Inflammatory macrophage treated with lipopolysaccharide for 1 hour (primary cell): Measurements from ENCODE around the gene LSP1.
"Not testable (repeated sequence)": the region's sequence is repeated elsewhere in the genome, so short reads cannot be mapped to it uniquely, and the experiment has no call there.

Experiments
- DNase-seq, 2 donors: peaks; one replicate each; pipeline ENCODE4 v3.0.0-alpha.2; 2020 to 2022

Gene LSP1

DNA sequence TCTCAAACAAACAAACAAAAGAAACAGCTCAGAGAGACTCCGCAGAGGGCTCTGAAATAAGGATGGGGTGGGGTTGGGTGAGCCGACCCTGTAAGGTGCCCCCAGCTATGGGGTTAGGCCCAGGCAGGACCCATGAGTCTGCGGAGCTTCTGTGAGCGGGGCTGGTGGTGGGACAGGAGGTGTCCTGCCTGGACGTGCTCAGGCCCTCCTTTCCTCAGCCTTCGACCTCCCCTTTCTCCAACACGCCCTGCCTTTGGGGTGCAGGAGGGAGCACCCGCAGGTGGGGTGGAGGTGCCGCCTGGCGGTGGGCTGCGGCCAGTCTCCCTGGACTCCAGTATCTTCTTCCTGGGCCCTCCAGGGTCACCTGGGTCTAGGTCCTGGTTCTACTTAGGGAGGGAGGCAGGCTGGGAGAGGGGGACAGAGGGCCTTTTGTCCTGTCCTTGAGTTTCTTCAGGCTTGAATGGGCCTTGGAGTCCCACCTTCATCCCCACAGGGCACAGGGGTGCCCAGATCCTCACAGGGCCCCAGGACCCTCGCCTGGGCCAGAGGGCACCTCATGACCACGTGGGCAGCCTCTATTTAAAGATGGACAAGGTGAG is 26.6 kb downstream of the LSP1 start:
- no peak for DNase-seq

DNA sequence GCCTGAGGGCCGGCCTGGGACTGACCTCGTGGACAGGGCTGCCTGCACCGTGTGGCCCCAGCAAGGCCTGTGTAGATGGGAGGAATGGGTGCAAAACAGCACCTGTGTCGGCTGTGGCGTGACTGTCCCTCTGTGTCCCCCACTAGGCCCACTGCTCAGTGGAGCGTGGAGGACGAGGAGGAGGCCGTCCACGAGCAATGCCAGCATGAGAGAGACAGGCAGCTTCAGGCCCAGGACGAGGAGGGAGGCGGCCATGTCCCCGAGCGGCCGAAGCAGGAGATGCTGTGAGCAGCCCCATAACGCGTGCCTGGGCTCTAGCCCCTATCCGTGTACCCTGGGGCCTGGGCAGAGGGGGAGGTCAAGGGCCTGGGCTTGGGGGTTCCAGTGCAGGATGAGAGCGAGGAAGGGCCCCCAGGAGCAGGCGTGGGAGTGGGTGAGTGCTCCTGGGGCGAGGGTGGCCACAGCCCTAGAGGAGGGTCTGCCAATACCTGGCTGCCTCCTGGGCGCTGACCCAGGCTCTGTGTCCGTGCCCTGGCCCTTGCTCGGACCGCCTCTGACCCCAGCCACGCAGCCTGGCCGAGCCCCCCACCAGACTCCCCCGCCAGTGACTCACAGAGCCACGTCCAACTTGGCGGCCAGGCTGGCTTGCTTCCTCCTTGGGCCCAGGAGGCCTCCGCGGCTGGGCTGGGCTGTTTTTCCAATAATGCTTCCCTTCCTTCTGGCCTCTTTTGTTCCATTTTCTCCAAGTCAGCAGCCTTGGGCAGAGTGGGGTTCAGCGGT is 27.2 kb downstream of the LSP1 start:
- peak in 1 of 2 donors; percentile 14 for DNase-seq

DNA sequence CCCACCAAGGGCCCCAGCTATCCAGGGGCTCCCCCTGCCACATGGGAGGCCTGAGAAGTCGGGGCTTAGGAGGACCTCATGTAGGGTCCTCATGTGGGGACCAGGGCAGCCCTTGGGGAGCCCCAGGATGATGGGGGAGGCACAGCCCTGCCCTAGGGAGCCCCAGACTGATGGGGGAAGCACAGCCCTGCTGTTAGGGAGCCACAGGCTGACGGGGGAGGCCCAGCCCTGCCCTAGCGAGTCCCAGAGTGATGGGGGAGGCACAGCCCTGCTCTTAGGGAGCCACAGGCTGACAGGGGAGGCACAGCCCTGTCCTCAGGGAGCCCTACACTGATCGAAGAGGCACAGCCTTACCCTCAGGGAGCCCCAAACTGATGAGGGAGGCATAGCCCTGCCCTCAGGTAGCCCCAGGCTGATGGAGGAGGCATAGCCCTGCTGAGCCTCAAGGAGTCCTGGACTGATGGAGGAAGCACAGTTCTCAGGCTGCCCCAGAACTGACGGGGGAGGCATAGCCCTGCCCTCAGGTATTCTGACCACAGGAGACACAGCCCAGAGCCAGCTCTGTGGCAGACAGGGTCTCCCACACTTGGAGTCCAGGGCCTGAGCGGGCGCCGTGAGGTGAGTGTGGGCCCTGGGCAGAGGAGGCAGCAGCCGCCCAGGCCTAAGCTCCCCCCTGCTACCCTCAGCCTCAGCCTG is 28.0 kb downstream of the LSP1 start:
- no peak for DNase-seq

DNA sequence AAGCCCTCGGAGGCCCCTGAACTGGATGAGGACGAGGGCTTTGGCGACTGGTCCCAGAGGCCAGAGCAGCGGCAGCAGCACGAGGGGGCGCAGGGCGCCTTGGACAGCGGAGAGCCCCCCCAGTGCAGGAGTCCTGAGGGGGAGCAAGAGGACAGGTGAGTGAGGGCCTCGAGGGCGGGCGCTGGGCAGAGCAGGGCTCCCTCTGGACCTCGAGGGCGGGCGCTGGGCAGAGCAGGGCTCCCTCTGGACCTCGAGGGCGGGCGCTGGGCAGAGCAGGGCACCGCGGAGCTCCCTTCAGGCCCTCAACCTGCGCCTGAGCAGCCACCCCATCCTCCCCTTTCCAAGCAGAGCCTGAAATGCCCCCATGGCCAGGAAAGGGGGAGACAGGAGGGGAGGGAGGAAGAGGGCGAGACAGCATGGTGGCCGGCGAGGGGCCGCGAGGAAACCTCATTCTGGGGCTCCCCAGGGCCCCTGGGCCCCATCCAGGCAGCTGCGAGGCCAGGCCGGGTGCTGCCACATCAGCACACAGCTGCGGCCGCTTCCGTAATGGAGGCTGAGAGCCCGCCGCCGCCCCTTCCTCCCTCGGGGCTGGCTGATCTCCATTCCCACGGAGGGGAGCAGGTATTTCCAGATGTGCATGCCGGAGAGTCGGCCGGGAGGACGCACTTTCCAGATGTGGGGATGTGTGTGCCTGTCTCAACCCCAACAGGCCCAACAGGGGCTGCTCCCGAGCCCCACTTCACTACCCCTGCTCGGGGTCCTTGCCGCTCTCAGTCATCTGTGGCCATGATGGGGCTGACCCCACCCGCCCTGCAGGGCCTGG is 28.8 kb downstream of the LSP1 start:
- no peak for DNase-seq

DNA sequence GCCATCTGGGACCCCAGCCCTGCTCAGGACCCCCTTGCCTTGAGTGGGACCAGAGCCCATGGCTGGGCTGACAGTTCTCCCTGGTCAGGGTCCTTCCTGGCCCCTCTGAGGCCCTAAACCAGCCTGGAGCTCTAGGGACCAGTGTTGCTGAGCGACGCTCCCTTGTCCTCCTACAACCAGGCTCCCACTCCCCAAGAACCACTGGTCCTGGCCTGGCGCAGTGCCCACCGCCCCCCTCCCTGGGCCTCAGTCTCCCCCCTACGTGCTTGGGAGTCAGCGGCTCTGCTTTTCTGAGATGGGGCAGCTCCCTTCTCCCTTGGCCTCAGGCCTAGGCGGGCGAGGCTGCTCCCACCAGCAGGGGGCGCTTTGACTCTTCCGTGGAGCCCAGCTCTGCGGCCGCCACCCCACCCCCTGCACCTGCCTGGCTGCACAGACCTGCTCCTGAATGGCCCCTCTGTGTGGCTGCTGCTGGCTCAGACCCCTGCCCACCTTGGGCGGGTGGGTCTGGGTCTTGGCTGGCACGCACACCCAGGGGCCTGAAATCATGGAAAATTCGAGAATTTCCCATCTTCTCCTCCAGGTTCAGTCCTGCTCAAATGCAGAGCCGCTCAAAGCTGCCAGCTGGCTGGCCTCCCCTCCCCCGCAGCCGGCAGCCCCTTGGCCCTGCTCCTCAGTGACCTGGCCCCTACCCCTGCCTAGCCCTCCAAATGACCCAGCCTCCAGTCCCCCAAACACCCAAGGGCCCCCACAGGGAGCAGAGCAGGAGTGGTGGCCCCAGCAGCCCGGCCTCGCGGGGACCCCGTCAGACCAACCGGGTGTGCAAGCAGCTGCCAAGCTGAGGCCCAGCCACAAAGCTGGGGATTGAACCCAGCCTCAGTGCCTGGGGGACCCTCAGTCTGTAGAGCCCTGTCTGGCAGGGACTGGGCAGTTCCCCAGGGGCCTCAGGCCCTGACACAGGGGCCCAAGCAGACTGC is 29.7 kb downstream of the LSP1 start:
- peak; percentile 35 to 88 for DNase-seq

DNA sequence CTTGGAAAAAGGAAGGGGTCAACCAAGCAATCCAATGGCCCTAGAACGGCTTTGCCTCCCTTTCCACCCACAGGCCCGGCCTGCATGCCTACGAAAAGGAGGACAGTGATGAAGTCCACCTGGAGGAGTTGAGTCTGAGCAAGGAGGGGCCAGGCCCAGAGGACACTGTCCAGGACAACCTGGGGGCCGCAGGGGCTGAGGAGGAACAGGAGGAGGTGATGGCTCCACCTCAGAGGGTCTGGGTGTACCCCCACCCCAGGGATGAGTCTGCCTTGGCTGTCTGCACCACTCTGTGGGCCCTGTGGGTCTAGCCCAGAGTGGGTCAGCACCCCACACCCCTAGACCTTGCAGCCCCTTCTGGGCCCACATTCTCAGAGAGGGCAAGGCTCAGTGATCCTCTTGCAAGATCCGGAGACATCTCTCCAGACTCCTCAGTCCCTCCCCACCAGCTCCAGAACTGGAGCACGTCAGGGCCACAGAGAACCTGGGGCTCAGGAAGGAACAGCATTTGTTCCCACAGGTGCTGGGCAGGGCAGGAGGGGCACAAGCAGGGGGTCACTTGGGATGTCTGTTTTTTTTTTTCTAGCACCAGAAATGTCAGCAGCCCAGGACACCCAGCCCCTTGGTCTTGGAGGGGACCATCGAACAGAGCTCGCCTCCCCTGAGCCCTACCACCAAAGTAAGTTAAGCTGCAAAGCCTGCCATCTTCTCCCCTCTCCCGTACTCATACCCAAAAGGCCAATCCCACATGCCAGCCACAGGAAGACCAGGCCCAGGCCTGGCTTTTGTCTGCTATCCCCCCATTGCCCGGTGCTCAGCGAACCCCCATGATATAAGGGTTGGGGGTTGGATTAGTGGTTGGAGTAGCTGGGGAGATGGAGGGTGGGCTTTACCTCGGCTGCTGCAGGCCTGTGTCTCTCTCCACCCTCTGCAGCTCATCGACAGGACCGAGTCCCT is 30.7 kb downstream of the LSP1 start:
- DNase-seq: no peak

DNA sequence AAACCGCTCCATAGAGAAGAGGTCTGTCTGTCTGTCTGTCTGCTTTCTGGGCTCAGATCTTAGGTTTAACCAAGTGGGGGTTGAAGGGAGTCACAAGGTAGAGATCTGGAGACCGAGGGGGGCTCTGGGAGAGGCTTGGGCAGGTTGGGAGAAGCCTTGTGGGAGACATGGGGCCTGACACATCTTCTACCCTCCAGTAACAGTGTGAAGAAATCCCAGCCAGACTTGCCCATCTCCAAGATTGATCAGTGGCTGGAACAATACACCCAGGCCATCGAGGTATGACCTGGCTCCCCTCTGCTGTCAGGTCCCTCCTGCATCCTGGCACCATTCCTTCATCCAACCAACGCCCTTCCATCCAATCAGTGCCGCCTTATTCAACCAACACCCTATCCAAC is 31.4 kb downstream of the LSP1 start:
- DNase-seq: no peak

DNA sequence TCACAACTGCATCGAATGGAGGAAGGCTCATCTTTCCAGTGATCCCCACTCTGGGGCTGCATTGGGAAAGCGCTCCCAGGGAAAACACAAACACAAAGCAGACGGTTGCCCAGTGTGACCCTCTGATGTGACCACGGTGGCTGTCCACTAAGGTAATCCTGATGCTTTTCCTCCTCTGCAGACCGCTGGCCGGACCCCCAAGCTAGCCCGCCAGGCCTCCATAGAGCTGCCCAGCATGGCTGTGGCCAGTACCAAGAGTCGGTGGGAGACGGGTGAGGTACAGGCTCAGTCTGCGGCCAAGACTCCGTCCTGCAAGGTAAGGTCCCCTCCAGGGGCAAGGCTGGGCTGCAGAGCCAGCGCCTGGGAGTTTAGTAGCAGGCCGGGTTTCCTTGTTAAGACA is 33.7 kb downstream of the LSP1 start:
- DNase-seq: not testable (repeated sequence)

DNA sequence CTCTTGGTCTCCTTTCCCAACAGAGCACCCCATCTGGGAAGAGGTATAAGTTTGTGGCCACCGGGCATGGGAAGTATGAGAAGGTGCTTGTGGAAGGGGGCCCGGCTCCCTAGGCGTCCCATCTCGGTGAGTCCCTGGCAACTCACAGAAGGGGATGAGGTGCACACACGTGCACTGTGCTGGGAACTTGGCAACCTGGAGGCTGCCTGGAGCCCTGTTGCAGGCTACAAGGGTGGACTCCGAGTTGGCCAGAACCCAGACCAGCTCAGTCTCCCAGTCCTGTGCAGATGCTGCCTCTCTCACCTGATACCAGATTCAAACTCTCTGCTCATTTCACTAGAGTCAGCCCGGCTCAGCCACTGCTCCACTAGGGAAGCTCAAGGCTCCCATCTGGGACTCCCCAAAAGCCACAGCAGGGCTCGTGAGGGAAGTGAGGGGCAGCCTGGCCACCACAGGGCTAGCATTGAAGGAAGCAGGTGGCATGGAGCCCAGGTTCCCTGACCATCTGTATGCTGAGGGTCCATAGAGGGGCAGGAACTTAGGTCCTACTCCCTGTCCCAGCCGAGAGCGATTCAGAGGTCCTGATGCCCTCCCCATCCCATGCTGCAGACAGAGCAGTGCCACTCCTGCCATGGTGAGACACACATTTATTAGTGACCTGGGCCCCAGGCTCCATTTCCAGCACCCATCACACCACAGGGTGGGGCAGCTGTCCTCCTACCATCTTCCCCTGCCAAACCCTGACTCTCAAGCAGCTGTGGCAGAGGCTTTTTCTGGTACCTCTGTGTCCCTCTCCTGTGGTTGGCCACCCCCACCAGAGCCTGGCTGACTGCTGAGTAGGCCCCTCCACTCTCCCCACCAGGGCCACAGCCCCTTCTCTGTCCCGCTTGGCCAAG is 34.8 kb downstream of the LSP1 start:
- DNase-seq: no peak

DNA sequence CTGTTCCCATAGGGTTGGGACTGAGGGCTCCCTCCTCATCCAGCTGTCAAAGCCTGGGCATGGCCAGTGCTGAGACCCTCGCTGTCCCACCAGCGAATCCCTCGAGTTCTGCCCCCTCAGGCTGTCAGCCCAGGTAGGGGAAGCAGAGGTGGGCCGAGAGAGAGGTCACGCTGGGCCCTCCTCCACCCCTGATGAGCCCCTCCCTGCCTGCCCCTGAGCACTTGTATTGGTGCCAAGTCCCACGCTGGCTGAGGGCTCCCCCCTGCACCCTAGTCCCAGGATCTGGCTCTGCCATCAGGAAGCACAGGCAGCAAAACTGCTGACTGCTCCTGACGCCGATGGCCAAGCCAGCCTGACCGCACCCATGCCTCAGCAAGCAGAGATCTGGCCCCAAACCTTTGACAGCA is 35.5 kb downstream of the LSP1 start:
- no peak for DNase-seq

DNA sequence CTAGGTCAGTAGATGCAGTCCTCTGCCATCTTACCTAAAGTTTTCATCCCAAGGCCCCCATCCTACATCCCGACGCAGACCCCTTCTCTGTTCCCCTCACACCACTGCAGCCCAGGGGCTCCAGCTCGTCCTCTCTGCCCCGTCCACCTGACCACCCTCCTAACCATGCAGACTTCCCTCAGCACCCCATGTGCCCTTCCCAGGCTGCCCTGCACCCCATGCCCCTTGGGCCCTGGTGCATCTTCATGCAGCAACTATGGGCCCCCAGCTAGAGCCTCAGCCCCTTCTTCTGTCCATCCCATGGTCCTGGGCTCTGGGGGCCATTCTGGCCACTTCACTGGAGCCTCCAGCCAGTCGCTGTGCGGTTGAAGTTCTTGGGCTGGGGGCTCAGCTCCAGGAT is 35.9 kb downstream of the LSP1 start:
- no peak for DNase-seq

DNA sequence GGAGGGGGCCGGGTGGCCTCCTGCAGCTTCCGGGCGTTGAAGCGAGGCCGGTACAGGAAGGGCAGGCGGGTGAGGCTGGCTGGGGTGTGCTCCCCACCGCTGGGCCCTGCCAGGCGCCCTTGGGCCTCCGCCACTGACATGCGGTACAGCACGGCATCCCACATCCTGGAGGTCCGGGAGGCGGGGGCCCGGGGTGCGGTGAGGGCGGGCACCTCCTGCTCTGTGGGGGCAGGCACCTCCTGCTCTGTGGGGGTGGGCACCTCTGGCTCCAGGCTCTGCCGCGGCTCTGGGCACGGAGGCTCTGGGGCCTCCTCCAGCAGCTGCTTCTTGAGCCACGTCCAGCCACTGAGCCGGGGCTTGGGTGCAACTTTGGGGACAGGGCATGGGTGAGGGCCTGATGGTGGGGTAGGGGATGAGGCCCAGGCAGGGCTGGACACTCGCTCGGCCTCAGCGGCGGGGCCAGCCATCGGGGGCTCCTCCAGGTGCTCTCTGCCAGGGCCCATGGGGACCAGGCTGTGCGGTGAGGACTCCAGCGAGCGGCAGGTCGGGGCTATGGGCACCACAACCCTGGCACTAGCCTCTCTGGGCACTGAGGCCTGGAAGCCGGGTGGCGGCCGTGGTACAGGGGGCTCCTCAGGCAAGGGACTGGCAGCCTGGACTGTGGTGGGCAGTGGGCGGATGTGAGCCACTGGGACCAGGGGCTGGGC is 36.5 kb downstream of the LSP1 start:
- no peak for DNase-seq

DNA sequence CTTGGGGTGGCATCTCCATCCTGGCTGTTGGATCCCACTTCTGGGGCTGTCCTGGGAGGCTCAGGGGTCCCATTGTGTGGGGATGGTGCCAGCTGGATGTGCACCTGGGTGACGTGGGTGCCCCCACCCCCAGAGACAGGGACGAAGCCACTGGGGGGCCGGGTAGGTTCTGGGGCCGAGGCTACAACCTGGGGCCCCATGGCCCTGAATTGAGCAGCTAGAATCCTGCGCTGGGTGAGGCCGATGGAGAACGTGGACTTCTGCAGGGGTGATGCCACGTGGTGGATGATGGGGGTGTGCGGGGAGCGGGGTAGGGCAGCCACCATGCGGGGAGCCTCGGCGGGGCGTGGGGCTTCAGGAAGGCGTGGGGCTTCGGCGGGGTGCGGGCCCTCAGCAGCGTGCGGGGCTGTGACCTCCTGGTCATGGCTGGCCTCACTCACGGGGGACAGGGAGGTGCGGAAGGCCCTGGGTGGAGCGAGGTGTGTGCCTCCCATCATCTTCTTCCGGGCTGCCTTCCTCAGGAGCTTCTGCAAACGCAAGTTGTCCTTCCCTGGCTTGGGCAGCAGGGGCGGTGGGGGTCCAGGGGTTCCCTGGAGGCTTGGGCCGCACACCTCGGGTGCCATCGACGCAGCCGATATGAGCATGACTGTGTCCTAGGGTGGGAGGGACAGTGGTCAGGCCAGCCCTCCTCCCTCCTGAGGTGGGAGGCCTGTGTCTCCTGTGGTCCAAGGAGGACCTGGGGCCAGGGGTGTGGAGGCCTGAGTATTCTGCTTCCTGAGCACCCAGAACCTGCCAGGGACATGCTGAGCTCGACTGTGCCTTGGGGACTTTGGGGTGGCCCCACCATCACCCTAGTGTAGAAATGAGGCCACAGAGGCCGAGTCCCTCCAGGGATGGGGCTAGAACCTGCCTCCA is 37.3 kb downstream of the LSP1 start:
- no peak for DNase-seq

DNA sequence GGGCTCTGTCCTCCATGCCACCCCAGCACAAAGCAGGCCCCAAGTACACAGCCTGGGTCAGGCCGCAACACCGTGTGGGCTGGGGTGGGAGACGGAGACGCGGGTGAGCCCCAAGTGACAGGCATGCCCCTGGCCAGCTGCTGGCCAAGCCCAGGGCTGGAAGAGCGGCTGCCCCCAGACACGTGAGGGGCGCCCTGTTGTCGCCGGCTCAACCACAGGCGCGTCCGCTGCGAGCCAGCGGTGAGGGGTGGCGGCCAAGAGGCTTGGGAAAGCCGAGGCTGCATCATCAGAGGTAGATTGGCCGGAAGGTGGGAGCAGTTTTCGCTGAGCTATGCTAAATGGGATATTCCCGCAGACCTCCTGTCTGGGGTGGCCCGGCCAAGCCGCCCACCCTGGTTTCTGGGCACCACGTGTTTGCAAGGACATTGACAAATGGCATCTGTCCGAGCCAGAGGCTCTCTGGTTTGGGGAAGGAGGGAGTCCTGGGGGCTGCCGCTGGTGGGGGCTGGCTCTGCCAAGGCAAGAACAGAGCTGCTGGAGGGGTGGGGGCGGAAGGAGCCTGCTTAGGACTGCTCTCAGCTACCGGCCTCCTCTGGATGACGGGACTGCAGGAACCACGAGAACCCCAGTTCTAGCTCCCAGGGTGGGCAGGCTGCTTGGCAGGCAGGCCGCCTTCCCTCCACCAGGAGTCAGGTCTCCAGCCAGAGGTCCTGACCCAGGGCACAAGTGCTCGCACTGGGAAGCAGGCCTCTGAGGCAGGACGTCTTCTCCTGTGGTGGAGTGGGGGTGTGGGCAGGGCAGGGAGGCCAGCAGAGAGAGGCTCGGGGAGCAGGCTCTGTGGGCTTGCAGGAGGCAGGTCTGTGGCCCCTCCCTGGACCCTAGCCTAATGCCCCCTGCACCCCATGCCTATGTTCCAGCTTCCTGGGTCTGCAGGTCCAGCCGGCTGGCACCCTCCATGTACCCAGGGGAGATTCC is 38.3 kb downstream of the LSP1 start:
- peak; percentile 13 to 34 for DNase-seq

DNA sequence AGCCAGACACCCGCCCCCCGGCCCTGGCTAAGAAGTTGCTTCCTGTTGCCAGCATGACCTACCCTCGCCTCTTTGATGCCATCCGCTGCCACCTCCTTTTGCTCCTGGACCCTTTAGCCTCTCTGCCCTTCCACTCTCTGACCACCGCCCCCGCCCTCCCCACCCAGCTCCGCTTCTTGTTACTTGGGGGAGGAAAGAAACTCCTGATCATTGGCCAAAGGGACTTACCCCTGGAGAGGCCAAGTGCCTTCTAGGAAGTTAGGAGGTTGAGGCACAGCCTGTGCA is 38.9 kb downstream of the LSP1 start, which contains the start of gene PRR33:
Gene PRR33, minus strand, starts transcription at position 65 of the 285 bp plus-strand sequence. CDS start 1,311 bp downstream, outside the sequence.
- DNase-seq: no peak

DNA sequence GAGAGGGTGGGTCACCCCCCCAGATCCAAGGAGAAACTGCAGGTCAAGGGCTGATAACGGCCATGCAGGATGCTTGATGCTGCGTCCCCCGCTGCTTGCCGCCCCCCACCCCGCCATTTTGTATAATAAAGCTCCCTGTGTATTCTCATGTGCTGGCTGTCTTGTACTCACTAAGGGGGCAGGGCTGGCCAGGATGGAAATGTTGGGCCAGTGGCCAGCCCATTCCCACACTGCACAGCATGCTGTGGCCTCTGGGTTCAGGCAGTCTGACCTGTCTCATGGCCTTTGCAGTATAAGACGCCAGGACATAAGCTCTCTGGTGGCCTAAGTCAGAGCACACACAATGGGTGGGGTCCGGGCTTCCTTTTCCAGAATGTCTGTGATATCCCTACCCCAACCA is 39.2 kb downstream of the LSP1 start:
- DNase-seq: no peak

DNA sequence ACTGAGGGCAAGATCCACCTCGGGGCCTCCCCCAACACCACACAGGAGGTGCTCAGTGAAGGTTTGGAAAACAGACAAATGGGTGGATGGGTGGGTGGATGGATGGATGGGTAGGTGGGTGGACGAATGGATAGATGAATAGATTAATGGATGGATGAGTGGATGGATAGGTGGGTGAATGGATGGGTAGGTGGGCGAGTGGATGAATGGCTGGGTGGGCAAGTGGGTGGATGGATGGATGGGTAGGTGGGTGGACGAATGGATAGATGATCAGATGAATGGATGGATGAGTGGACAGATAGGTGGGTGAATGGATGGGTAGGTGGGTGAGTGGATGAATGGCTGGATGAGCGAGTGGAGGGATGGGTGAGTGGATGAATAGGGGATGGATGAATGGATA is 39.7 kb downstream of the LSP1 start:
- no peak for DNase-seq
